ENCODE measurements around the gene HDHD2.
"Not testable (repeated sequence)": the region's sequence is repeated elsewhere in the genome, so short reads cannot be mapped to it uniquely, and the experiment has no call there.

HDHD2 gene, protein sequence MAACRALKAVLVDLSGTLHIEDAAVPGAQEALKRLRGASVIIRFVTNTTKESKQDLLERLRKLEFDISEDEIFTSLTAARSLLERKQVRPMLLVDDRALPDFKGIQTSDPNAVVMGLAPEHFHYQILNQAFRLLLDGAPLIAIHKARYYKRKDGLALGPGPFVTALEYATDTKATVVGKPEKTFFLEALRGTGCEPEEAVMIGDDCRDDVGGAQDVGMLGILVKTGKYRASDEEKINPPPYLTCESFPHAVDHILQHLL

DNA sequence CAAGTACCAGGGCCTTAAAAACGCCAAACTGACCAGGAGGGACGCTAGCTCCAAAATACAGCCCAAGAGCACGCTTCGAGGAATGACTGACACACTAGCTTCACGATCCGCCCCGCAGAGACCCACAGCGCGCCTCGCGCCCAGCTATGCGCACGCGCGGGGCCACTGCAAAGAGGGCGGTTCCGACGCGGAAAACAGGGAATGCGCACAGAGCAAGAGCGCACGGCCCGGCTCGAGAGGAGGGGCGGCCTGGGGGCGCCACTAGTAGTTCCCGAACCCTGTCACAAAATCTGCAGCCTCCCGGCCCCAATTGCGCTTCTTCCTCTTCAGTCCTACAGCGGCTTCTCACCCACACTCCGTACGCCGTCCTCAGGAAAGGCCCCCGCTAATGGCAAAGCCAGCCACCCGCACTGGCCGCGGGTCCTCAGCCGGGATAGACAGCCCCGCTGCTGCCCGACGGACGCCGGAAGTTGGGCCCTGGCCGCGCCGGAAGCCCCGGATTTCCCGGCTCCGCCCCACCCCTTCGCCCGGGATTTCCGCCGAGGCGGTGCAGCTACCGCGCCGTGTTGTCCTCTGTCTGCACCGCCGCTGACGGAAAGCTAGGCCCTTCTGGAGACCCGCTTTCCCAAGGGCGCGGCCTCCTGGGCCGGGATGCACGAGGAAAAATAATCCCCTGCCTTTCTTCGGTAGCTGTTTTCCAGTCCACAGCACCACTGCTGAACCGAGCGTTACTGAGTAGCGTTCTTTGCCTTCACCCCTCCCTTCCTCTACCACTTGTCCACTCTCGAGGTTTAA, at the start of gene HDHD2:
HDHD2 (minus strand) TSS at position 472 of the 795 bp plus-strand sequence. CDS start 14,061 bp downstream, outside the sequence.
- intact Hi-C loops (cut with DNase I) = loop anchor here (2.0 kb wide), 1 partner anchor 25 kb away; no protein-coding TSS in a partner anchor
- DNase-seq = peak; percentile 83 to 98 (median 90)

DNA sequence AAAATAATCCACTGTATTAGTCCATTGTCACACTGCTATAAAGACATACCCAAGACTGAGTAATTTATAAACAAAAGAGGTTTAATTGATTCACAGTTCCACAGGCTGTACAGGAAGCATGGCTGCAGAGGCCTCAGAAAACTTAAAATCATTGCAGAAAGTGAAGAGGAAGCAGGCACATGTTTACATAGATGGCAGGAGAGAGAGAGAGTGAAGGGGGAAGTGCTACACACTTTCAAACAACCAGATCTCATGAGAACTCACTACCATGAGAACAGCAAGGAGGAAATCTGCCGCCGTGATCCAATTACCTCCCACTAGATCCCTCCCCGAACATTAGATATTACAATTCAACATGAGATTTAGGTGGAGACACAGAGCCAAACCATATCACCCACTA, 45.7 kb upstream of the HDHD2 start:
- intact Hi-C loops (cut with DNase I); DNase-seq: not testable (repeated sequence)

DNA sequence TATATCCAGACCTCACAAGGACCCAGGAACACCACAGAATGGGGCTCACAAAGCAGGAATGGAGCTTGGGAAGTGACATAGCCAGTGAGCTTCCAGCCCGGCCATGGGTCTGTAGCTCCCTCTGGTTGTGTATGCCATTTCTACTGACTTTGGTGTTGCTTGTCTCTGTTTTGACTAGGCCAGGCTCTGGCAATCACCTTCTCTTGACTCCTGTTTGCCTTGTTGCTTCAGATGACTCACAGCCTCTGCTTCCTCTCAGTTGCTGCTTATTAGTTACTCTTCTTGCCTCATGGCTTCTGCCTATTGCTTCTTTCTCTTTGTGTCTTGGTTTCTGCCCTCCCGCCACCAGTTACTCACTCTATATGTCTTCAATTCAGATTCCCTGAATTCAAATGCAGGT, 41.7 kb upstream of the HDHD2 start:
- intact Hi-C loops (cut with DNase I) = no loop called here
- no peak for DNase-seq

DNA sequence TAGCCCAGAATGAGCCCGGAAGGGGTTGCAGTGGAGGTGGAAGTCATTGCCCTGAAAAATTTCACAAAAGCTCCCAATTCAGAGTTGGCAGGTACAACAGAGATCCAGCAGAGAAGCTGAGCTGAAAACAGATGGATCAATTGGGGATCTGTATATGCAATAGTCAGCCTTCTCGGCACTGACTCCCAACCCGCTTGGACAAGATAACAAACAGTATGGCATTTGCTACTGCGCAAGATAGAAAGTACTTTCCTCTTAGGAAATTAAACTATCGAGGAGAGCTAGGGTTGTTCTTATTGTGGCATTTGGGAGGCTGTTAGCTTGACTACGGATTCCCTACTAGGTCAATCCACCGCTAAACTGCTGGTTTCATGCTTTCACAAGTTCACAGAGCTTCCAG, 37.4 kb upstream of the HDHD2 start:
- intact Hi-C loops (cut with DNase I) = no loop called here

DNA sequence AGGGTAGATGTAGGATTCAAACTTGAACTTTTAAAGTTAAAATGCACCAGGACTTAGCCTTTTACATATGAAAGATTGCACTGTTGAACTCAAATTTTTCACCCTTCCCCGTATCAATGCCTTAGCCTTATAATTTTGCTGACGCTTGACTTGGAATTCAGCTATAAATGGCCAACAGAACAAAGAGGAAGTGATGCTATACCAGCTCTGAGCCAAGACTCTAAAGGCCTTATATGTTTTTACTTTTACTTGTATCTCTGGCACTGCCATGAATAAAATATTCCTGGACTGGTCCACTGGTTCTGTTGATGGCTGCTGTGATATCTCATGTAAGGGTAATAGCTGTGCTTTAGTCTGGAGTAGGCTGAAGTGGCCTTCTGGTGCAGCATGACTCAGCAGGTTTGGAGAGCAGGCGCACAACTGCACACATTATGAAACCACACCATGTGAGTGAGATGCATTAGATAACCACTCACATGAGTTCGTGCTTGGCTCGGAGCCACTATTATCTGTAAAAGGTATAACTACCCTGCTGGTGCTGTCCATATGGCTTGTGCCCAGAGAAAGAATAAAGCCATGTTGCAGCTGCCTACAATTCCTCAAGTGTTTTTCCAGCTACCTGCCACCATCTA, 34.2 kb upstream of the HDHD2 start:
- no peak for DNase-seq
- intact Hi-C loops (cut with DNase I) = no loop called here

More for the DNA sequence above, 37.4 kb upstream of the HDHD2 start:
- no peak for DNase-seq

DNA sequence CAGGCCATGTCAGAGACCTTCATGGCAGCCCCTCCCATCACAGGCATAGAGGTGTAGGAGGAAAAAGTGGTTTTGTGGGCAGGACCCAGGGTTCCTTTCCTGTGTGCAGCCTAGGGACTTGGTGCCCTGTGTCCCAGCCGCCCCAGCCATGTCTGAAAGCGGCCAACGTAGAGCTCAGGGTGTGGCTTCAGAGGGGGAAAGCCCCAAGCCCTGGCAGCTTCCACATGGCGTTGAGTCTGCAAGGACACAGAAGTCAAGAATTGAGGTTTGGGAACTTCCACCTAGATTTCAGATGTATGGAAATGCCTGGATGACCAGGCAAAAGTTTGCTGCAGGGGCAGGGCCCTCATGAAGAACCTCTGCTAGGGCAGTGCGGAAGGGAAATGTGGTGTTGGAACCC, 31.9 kb upstream of the HDHD2 start:
- intact Hi-C loops (cut with DNase I); DNase-seq: not testable (repeated sequence)

DNA sequence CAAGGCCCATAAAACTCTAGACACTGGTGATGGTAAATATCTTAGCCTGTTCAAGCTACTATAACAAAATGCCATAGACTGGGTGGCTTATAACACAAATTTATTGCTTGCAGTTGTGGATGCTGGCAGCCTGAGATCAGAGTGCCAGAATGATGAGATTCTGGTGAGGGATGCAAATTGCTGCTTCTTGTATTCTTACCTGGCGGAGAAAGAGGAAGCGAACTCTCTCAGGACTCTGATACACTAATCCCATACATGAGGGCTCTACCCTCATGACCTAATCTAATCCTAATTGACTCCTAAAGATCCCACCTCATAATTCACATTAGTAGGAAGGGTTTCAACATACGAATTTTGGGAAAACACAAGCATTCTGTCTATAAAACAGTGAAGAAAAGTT, 30.5 kb upstream of the HDHD2 start:
- intact Hi-C loops (cut with DNase I) = no loop called here
- no peak for DNase-seq

DNA sequence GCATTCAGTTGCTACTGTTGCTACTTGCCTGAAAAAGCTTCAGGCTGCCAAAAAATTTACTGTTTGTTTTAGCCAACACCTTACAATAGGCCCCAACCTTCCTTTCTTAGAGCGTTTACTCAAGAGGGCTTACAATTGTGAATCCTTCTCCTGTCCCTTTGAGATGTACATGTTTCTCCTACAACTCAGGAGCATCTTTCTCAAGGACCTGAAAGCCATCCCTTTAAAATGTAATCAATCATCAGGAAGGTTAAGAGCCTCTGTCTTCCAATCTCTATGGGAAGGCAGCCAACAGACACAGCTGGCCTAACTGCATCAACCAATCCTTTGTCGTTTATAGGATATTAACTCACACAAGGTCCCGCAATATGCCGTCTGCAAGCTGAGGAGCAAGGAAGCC, 29.2 kb upstream of the HDHD2 start:
- intact Hi-C loops (cut with DNase I) = loop anchor here (5.0 kb wide), 1 partner anchor 1152 kb away; no protein-coding TSS in a partner anchor
- no peak for DNase-seq

DNA sequence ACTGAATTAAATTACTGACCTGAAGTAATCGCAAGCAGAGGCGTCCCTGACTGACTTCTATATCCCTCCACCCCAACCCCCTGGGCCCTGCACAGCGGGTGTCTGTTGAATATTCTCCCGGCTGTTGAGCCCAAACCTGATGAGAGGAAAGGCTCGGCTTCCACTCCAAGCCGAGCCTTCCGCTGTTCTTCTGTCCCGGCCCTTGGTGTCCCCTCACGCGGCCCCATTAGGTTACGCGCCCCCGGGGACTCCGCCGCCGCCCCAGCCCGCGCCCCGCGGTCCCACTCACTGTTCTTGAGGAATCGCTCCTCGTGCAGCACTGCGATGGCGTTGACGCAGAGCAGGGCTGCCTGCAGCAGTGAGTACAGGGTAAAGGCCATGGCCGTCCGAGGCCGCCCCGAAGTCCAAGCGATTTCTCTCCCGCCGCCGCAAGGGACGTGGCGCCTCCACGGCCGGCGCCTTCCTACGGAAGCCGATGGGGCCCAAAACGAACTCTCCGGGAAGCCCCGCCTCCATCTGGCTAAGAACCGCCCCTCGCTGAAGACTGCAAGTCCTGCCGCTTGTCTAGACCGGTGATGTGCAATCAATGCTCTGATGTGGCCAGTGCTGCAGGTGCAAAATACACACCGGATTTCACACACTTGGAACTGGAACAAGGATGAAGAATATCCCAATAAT, 25.7 kb upstream of the HDHD2 start, which contains the start of gene IER3IP1:
IER3IP1 (minus strand) TSS at position 467 of the 678 bp plus-strand sequence; CDS start at position 380, 87 bp downstream.
- peak; percentile 87 to 98 (median 90) for DNase-seq
- intact Hi-C loops (cut with DNase I) = loop anchor here (2.0 to 5.0 kb wide), 2 partner anchors 25 to 1149 kb away; partner anchors contain the start of gene HDHD2

DNA sequence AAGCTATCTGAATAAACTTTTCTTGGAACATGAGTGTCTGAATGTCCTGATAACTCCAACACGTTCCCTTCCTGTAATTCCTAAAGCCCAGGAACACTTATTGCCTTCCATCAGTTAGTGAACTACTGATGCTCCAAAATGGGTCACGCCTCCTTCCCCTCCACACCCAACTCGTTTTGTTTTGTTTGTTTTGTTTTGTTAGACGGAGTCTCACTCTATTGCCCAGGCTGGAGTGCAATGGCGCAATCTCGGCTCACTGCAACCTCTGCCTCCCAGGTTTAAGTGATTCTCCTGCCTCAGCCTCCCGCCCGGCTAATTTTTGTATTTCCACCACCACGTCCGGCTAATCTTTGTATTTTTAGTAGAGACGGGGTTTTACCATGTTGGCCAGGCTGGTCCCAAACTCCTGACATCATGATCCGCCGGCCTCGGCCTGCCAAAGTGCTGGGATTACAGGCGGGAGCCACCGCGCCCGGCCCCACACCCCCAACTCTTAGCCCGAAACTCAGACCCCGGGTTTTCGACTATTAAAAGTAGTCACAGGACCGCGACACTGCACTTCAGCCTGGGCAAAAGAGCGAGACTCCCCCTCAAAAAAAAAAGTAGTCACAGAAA, 25.1 kb upstream of the HDHD2 start:
- intact Hi-C loops (cut with DNase I) = loop anchor here (2.0 to 5.0 kb wide), 2 partner anchors 25 to 1148 kb away; partner anchors contain the start of gene HDHD2
- DNase-seq = peak in 2 of 10 donors; percentile 67 to 82

DNA sequence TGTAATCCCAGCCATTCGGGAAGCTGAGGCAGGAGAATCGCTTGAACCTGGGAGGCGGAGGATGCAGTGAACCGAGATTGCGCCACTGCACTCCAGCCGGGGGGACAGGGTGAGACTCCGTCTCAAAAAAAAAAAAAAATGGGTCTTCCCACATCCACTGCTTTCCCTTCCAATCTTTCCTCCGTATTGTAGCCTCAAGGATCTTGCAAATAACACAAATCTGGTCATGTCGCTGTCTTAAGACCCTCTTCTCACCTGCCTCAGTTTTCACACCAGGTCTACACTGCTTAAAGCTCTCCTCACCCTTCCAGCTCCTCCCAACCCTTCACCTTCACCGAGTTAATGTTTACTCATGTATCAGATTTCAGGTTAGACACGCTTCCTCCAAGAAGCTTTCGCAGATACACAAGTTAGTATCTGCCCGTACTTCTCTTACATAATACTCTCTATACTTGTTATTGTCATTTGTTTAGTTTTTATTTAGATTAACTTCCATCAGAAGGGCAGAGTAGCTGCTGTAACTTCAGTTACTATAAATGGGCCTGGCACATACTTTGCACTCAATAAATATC, 24.3 kb upstream of the HDHD2 start:
- no peak for DNase-seq
- intact Hi-C loops (cut with DNase I) = loop anchor here (2.0 to 5.0 kb wide), 2 partner anchors 24 to 1147 kb away; partner anchors contain the start of gene HDHD2

DNA sequence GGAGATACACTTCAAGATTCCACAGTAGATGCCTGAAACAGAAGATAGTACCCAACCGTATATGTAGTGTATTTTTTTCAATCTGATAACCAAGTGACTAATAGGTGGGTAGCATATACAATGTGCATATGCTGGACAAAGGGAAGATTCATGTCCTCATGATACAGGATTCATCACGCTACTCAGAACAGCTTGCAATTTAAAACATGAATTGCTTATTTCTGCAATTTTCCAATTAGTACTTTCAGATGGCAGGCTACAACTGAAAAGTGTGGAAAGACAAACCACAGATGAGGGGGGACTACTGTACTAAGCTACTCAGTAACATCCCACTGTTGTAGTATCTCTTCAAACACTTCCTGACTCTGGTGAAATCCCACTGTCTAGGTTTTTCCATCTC, 22.2 kb upstream of the HDHD2 start:
- intact Hi-C loops (cut with DNase I) = no loop called here
- DNase-seq = no peak

DNA sequence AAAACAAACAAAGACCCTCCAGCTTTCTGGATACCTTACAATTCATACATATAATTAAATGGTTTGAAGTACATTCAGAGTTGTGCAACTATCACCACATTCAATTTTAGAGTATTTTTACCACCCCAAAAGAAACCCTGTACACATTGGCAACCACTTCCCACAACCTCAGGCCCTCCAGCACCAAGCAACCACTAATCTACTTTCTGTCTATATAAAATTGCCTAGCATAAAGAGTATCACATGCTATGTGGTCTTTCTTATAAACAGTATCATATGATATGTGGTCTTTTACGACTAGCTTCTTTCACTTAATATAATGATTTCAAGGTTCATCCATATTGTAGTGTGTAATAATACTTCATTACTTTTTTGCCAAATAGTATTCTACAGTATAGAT, 18.6 kb upstream of the HDHD2 start:
- intact Hi-C loops (cut with DNase I) = no loop called here

DNA sequence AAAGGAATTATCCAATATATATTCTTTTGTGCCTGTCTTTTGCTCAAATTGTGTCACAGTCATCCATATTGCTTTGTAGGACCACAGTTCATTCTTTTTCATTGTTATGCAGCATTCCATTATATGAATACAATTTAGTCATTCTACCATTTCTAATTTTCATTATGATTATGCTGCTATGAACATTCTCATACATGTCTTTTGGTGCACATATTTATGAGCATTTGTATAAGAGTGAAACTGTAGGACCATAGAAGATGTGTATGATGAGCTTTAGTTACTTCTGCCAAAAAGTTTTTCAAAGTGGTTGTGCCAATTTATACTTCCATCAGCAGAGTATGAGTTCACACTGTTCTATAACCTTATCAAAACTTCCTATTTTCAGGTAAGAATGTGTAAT, 18.2 kb upstream of the HDHD2 start:
- intact Hi-C loops (cut with DNase I) = no loop called here
- no peak for DNase-seq

More for the DNA sequence above, 18.6 kb upstream of the HDHD2 start:
- DNase-seq = no peak

DNA sequence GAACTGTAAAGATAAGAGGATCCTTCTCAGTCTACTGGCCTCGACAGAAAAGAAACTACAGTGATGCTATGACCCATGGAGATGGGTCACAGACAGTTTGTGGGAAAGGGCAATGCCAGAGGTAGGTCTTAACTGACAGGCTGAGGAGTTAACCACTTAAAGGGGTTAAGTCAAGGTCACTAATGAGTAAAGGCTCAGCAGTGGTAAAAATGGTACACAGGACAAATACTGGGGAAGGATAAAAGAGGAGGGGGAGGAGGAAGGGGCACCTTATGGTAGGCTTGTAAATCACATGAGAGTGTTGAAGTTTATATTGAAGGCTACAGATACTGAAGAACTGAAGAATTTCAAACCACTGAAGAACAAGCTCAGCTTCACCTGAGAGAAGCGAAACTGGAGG, 16.0 kb upstream of the HDHD2 start:
- no peak for DNase-seq
- intact Hi-C loops (cut with DNase I) = no loop called here

DNA sequence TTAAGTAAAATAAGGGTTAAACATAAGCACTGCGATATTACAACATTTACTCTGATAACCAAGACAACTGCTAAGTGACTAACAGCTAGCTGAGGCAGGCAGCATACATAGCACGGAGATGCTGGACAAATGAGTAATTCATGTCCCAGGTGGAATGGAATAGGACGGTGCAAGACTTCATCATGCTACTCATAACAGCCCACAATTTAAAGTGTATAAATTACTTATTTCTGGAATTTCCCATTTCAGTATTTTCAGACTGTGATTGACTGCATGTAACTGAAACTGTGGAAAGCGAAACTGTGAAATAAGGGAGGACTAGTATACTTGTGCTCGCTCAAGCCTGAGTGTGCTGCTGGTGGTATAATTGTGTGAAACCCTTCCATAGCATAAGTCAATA, 12.9 kb upstream of the HDHD2 start:
- intact Hi-C loops (cut with DNase I) = no loop called here
- DNase-seq = no peak

DNA sequence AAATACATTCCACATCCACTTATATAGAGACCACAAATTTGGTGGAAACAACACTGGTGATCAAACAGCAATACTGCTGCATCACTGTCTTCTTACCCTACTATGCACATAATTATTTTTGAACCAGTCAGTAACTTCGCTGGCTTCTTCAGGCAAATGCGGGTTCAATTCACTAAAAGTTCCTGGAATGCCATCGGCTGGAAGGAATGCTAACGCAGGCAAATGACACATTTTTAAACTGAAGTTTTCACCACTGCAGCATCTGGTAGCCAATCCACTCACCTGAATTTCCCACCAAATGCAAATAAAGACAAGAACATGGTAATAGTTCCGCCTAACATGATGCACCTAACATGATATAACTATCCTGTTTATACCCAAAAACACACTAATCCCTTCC, 10.0 kb upstream of the HDHD2 start:
- intact Hi-C loops (cut with DNase I) = no loop called here
- DNase-seq = no peak

DNA sequence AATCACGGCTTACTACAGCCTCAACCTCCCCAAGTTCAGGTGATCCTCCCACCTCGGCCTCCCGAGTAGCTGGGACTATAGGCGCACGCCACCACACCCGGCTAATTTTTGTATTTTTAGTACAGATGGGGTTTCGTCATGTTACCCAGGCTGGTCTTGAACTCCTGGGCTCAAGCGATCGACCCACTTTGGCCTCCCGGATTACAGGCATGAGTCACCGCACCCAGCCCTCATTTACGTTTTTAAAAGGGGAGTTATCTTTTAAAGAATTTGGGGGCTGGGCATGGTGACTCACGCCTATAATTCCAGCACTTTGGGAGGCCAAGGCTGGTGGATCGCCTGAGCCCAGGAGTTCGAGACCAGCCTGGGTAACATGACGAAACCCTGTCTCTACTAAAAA, 8.1 kb upstream of the HDHD2 start:
- intact Hi-C loops (cut with DNase I); DNase-seq: not testable (repeated sequence)

DNA sequence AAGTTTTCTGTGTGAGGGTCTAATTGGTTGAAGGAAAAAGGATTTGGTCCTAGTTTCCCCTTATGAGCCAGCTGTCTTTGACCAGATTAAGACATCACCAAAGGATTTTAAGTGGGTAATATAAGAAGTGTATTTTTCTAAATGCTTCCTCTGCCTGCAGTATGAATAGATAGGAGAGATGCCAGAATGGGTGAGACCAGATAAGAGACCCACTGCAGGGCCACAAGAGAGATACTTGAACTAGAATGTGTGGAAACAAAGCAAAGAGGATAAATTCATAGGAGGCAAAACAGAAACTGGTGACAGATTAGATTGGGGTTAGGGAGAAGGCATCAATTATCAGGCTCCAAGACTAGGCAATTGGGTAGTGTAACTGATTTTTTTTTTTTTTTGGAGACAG, 1.1 kb upstream of the HDHD2 start:
- intact Hi-C loops (cut with DNase I) = loop anchor here (2.0 kb wide), 1 partner anchor 23 kb away; no protein-coding TSS in a partner anchor
- no peak for DNase-seq

Data from posterior cingulate gyrus (tissue), 11 donors.